Adrenal gland (tissue), 12 donors: ENCODE results near the gene MTAP. TPM values are rescaled to one million over a fixed set of nuclear protein-coding genes. Genes with fewer than 3 reads are reported as not detected.

Experiments used
- DNase-seq, 7 donors: peaks; one replicate each; pipeline ENCODE4 v3.0.0-alpha.2; 2019 to 2020
- H3K27ac ChIP-seq, 5 donors: fragments of 200-600 bp; sonication (generic) in 4 of 5; 1 replicate in 3 of 5; 2 replicates in 2 of 5; pipeline versions ENCODE4 v1.5.1 to v1.8.0; 2016 to 2020; ENCODE audit warnings: mild to moderate bottlenecking in 1 of 5
- H3K27me3 ChIP-seq: fragments of 200-600 bp; 2 replicates; pipeline ENCODE4 v1.8.0; 2021
- H3K36me3 ChIP-seq, 2 donors: fragments of 200-600 bp; replicated peaks in 1 of 2; 1 replicate in 1 of 2; 2 replicates in 1 of 2; pipeline versions ENCODE4 v1.5.1 to v1.8.0; 2018 to 2022
- H3K4me1 ChIP-seq, 2 donors: fragments of 200-600 bp; replicated peaks in 1 of 2; 1 replicate in 1 of 2; 2 replicates in 1 of 2; pipeline versions ENCODE4 v1.5.1 to v1.8.0; 2018 to 2021
- H3K4me3 ChIP-seq, 4 donors: fragments of 200-600 bp; sonication (generic) in 3 of 4; one replicate each; pipeline ENCODE4 v1.5.1; 2016 to 2018
- H3K9me3 ChIP-seq, 3 donors: fragments of 200-600 bp; sonication (generic) in 1 of 3; replicated peaks in 1 of 3; 1 replicate in 2 of 3; 2 replicates in 1 of 3; pipeline versions ENCODE4 v1.5.1 to v1.8.0; 2016 to 2021
- CTCF ChIP-seq, 6 experiments: fragments of 450-650 bp in 4 of 6; fragments of 200-600 bp in 2 of 6; sonication (generic) in 1 of 6; IDR thresholded peaks; 1 replicate in 5 of 6; 2 replicates in 1 of 6; pipeline versions ENCODE4 v1.5.1 to v1.8.0; 2016 to 2021; ENCODE audit warnings: antibody characterized with exemption in 6 of 6, mild to moderate bottlenecking in 2 of 6, moderate library complexity in 1 of 6
- POLR2A ChIP-seq, 2 donors: fragments of 450-650 bp; IDR thresholded peaks; one replicate each; pipeline ENCODE4 v1.6.1; 2017; ENCODE audit warnings: antibody characterized with exemption in 2 of 2, mild to moderate bottlenecking in 2 of 2, moderate library complexity in 1 of 2
- WGBS, 4 donors: extraction: QIAGEN DNeasy Blood & Tissue Kit in 2 of 4; methylation state at CpG; one replicate each; pipeline versions ENCODE4 v1.1.5 to v1.1.7; 2013 to 2017; 5-methylcytosine and 5-hydroxymethylcytosine counted together
- intact Hi-C, 2 donors: fragments of 100-400 bp; cut with DNase I; formaldehyde crosslinking; loops; one replicate each; pipeline versions ENCODE4 v1.14.1 to v1.15.0; 2022 to 2023
- polyA plus RNA-seq, 3 donors: library from polyadenylated mRNA; stranded (reverse); fragments of 200-250 nt in 2 of 3; fragments of 350-450 nt in 1 of 3; fragmentation: Illumina TruSeq in 1 of 3; extraction: RNeasy Lipid Tissue Mini Kit (QIAGEN cat#74804) in 1 of 3; gene quantifications; one replicate each; pipeline ENCODE4 v1.2.3, GENCODE V29; 2013 to 2014
- total RNA-seq, 9 donors: library from RNA; depleted of rRNA in 4 of 9; stranded (reverse); fragments of >200 nt in 4 of 9; fragments of 120-200 nt in 1 of 9; fragmentation: NEBNext Ultra II Directional in 1 of 9; extraction: Animal tissue kit (Norgen Biotek cat#: 25700) in 1 of 9; gene quantifications; one replicate each; pipeline versions ENCODE4 v1.1.0 to v1.2.4, GENCODE V29; 2013 to 2023
- donor health status: healthy with polysubstance abuse.
- donor health status: Bipolar disorder and iron deficiency.
- donor health status: DM: yes; HTN: yes; CAD: no.
- donor health status: DM: no; HTN: no; CAD: no.
- donor health status: DM: no; HTN: no; CAD: no.
- donor health status: DM: yes; HTN: yes; CAD: no.

MTAP gene
- total and polyA plus RNA-seq, 12 donors = 6.4 to 38.2 (median 21.9) TPM

GRCh38 chr9:21801683-21802417, 586 bp upstream of the MTAP start:
- peak in 1 of 2 donors; percentile 27 for TF ChIP-seq POLR2A (IDR thresholded peaks at IDR 0.05)
- no peak for TF ChIP-seq CTCF (IDR thresholded peaks at IDR 0.05)
- intact Hi-C loops = loop anchor here in 1 of 2 donors (10.0 kb wide), 2 partner anchors 313 to 433 kb away; no protein-coding TSS in a partner anchor
- Histone ChIP-seq H3K4me3 (peak overlapping the region in 3 of 4 donors; percentile 41 to 85 (median 83)), H3K27me3 (peaks cover 5% of the 10 kb centered on the region), H3K4me1 (peaks cover 5 to 25% of the 10 kb centered on the region in 2 donors), H3K9me3 (no peaks in the 10 kb centered on the region), H3K27ac (peak overlapping the region; percentile 50 to 94 (median 78)), H3K36me3 (no peaks in the 10 kb centered on the region)
- DNase-seq = peak; percentile 67 to 83 (median 79)
- WGBS, 4 donors = 7 to 19% (median 12%) methylated on average over 19 to 37 of the region's 37 CpGs

- intact Hi-C loops = loop anchor here in 1 of 2 donors (10.0 kb wide), 2 partner anchors 311 to 431 kb away; no protein-coding TSS in a partner anchor
- peak overlapping the region in 4 of 5 donors; percentile 73 to 94 (median 82) for H3K27ac ChIP-seq
- WGBS, 4 donors = 48 to 60% (median 52%) methylated on average over 10 of the region's 10 CpGs
These were observed 1.2 kb downstream of the MTAP start for GRCh38 chr9:21803649-21804048.

GRCh38 chr9:21804331-21804730, 1.9 kb downstream of the MTAP start:
- Histone ChIP-seq H3K9me3 (no peaks in the 10 kb centered on the region), H3K27ac (no peak overlapping the region), H3K36me3 (no peaks in the 10 kb centered on the region), H3K27me3 (no peaks in the 10 kb centered on the region), H3K4me1 (peaks cover 5 to 25% of the 10 kb centered on the region in 2 donors), H3K4me3 (no peak overlapping the region)
- intact Hi-C loops = loop anchor here in 1 of 2 donors (10.0 kb wide), 2 partner anchors 310 to 430 kb away; no protein-coding TSS in a partner anchor
- DNase-seq = no peak
- 89 to 98% (median 92%) methylated on average over 2 of the region's 2 CpGs for WGBS, 4 donors
- no peak for TF ChIP-seq POLR2A (IDR thresholded peaks at IDR 0.05)
- no peak for TF ChIP-seq CTCF (IDR thresholded peaks at IDR 0.05)

More at GRCh38 chr9:21803649-21804048, 1.2 kb downstream of the MTAP start:
- Histone ChIP-seq H3K9me3 (no peaks in the 10 kb centered on the region), H3K36me3 (no peaks in the 10 kb centered on the region), H3K4me3 (peak overlapping the region in 2 of 4 donors; percentile 41 to 83), H3K27me3 (no peaks in the 10 kb centered on the region), H3K4me1 (peaks cover 5 to 25% of the 10 kb centered on the region in 2 donors)
- no peak for TF ChIP-seq CTCF (IDR thresholded peaks at IDR 0.05)
- TF ChIP-seq POLR2A (IDR thresholded peaks at IDR 0.05) = no peak
- no peak for DNase-seq

DNA sequence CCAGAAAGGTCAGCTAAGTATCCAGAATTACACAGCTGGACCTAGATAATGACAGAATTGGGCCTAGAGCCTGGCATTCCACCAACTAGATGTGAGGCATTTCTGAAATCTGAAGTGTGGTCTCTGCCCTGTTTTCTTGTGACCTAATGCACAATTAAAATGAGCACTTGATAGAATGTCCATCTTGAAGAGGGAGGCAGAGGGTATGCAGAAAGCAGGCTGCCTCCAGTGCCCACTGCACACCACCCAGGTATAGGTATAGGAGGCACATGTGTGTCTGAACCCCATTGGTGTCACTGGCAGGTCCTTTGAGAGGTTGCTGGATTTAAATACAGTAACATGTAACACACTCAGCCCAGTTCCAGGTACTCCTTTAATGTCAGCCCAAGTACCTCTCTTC, 2.4 kb downstream of the MTAP start:
- Histone ChIP-seq H3K27ac (no peak overlapping the region), H3K36me3 (peaks cover 0 to under 1% of the 10 kb centered on the region in 2 donors), H3K9me3 (no peaks in the 10 kb centered on the region), H3K4me1 (peaks cover 5 to 25% of the 10 kb centered on the region in 2 donors), H3K27me3 (no peaks in the 10 kb centered on the region), H3K4me3 (no peak overlapping the region)
- no peak for DNase-seq
- intact Hi-C loops = loop anchor here in 1 of 2 donors (10.0 kb wide), 2 partner anchors 310 to 430 kb away; no protein-coding TSS in a partner anchor
- TF ChIP-seq POLR2A (IDR thresholded peaks at IDR 0.05) = no peak
- no peak for TF ChIP-seq CTCF (IDR thresholded peaks at IDR 0.05)
